K562 (cell line): ENCODE measurements around the gene DGCR2. TPM values are rescaled to one million over a fixed set of nuclear protein-coding genes. Genes with fewer than 3 reads are reported as not detected.

Experiments
- ARID2 ChIP-seq: fragments of 450-650 bp; IDR thresholded peaks from 2 replicates; pipeline ENCODE4 v1.6.1; 2017; ENCODE audit warnings: antibody characterized with exemption, mild to moderate bottlenecking
- BRD4 ChIP-seq: fragments of 200-600 bp; sonication (generic); IDR thresholded peaks from 2 replicates; pipeline ENCODE4 v1.6.1; 2017; ENCODE audit warnings: inconsistent platforms
- CTBP1 ChIP-seq: fragments of 450-650 bp; IDR thresholded peaks from 2 replicates; pipeline ENCODE4 v1.6.1; 2016; ENCODE audit warnings: borderline replicate concordance
- EGR1 ChIP-seq: fragments of 450-650 bp; conservative IDR thresholded peaks from 2 replicates; pipeline ENCODE4 v1.6.1; 2017; ENCODE audit warnings: mild to moderate bottlenecking
- EP300 ChIP-seq: IDR thresholded peaks from 2 replicates; pipeline ENCODE4 v1.6.1; 2012; ENCODE audit warnings: low read length, improper control_type of control experiment
- FIP1L1 ChIP-seq: fragments of 200-400 bp; formaldehyde crosslinking; IDR thresholded peaks from 2 replicates; pipeline ENCODE4 v1.6.1; 2018; ENCODE audit warnings: mild to moderate bottlenecking, low read depth, low read length; ENCODE audit not compliant: poor library complexity, severe bottlenecking
- GABPB2 ChIP-seq: fragments of 250-450 bp; sonication (Bioruptor Pico); conservative IDR thresholded peaks from 2 replicates; pipeline ENCODE4 v1.5.1; 2021; ENCODE audit warnings: mild to moderate bottlenecking
- GATAD2A ChIP-seq: fragments of 450-650 bp; IDR thresholded peaks from 2 replicates; pipeline ENCODE4 v1.6.1; 2017
- GTF2F1 ChIP-seq: IDR thresholded peaks from 2 replicates; pipeline ENCODE4 v1.6.1; 2011; ENCODE audit warnings: low read depth, low read length, improper control_type of control experiment
- HDAC8 ChIP-seq: fragments of 450-650 bp; IDR thresholded peaks from 2 replicates; pipeline ENCODE4 v1.6.1; 2016; ENCODE audit warnings: mild to moderate bottlenecking, missing genetic modification characterization, moderate library complexity, missing compliant biosample characterization
- MAZ ChIP-seq, 2 experiments: fragments of 450-650 bp in 1 of 2; sonication (generic) in 1 of 2; formaldehyde crosslinking; IDR thresholded peaks in 1 of 2; conservative IDR thresholded peaks in 1 of 2; 2 replicates each; pipeline versions ENCODE4 v1.4.0 to v1.5.0; 2020; ENCODE audit warnings: mild to moderate bottlenecking in 1 of 2, missing genetic modification reagents in 1 of 2
- MTA3 ChIP-seq: fragments of 450-650 bp; formaldehyde crosslinking; IDR thresholded peaks from 2 replicates; pipeline ENCODE4 v1.6.1; 2017; ENCODE audit warnings: mild to moderate bottlenecking, borderline replicate concordance
- NCOR1 ChIP-seq: fragments of 450-650 bp; IDR thresholded peaks from 2 replicates; pipeline ENCODE4 v1.6.1; 2016; ENCODE audit warnings: mild to moderate bottlenecking, moderate library complexity
- POLR2AphosphoS2 ChIP-seq: IDR thresholded peaks from 2 replicates; pipeline ENCODE4 v1.6.1; 2012; ENCODE audit warnings: low read length, improper control_type of control experiment
- POLR2G ChIP-seq: fragments of 200-400 bp; formaldehyde crosslinking; IDR thresholded peaks from 2 replicates; pipeline ENCODE4 v1.6.1; 2017; ENCODE audit warnings: low read depth, mild to moderate bottlenecking, antibody characterized with exemption, low read length, moderate library complexity
- PTBP1 ChIP-seq: fragments of 200-400 bp; formaldehyde crosslinking; IDR thresholded peaks from 2 replicates; pipeline ENCODE4 v1.6.1; 2017; ENCODE audit warnings: low read depth, low read length
- RBFOX2 ChIP-seq: fragments of 200-400 bp; formaldehyde crosslinking; IDR thresholded peaks from 2 replicates; pipeline ENCODE4 v1.6.1; 2017; ENCODE audit warnings: low read depth, mild to moderate bottlenecking, low read length, moderate library complexity
- SMAD4 ChIP-seq: fragments of 250-450 bp; sonication (Bioruptor Pico); conservative IDR thresholded peaks from 2 replicates; pipeline ENCODE4 v1.8.0; 2021; ENCODE audit warnings: inconsistent platforms, mild to moderate bottlenecking, moderate library complexity
- SOX6 ChIP-seq: fragments of 450-650 bp; IDR thresholded peaks from 2 replicates; pipeline ENCODE4 v1.6.1; 2014; ENCODE audit warnings: mild to moderate bottlenecking
- SRF ChIP-seq, 2 experiments: fragments of 250-450, 450-650 bp in 1 of 2; sonication (Bioruptor Pico) in 1 of 2; sonication (generic) in 1 of 2; formaldehyde crosslinking; IDR thresholded peaks; 2 replicates each; pipeline versions ENCODE4 v1.5.0 to v1.5.1; 2020 to 2022; ENCODE audit warnings: mild to moderate bottlenecking in 1 of 2, missing genetic modification reagents in 1 of 2
- ZNF561 ChIP-seq: fragments of 450-650 bp; formaldehyde crosslinking; conservative IDR thresholded peaks from 2 replicates; pipeline ENCODE4 v1.4.0; 2020; ENCODE audit warnings: mild to moderate bottlenecking, moderate library complexity
- ZSCAN32 ChIP-seq: fragments of 450-650 bp; formaldehyde crosslinking; IDR thresholded peaks from 2 replicates; pipeline ENCODE4 v1.4.0; 2020; ENCODE audit warnings: mild to moderate bottlenecking, moderate library complexity
- polyA plus RNA-seq, 8 experiments: library from polyadenylated mRNA; depleted of rRNA in 4 of 8; stranded (reverse) in 5 of 8; unstranded in 3 of 8; fragments of >200 nt; fragmentation: Nextera tagmentation in 2 of 8; fragmentation: Illumina TruSeq in 1 of 8; extraction: Ambion mirVana in 2 of 8; extraction: Trizol in 1 of 8; gene quantifications; 2 replicates each; pipeline versions ENCODE4 v1.2.1 to v1.2.3, GENCODE V29; 2011 to 2014; ENCODE audit warnings: inconsistent platforms in 1 of 8, missing spikeins in 1 of 8
- total RNA-seq, 7 experiments: library from RNA; depleted of rRNA in 6 of 7; stranded (reverse); fragments of >200 nt in 6 of 7; fragmentation: Illumina TruSeq in 2 of 7; extraction: Trizol in 2 of 7; gene quantifications; 2 replicates each; pipeline versions ENCODE4 v1.2.1 to v1.2.3, GENCODE V29; 2011 to 2021; ENCODE audit warnings: low replicate concordance in 1 of 7
- TF ChIP-seq, protein P1 (sequence below): fragments of 250-450 bp; sonication (Bioruptor Pico); IDR thresholded peaks from 2 replicates; pipeline ENCODE4 v1.4.0; 2020
- TF ChIP-seq, protein P2 (sequence below): fragments of 200-800 bp; sonication (Bioruptor generic); IDR thresholded peaks from 2 replicates; pipeline ENCODE4 v1.6.1; 2017; ENCODE audit warnings: missing genetic modification characterization, missing compliant biosample characterization
- TF ChIP-seq, protein P3 (sequence below): fragments of 450-650 bp; IDR thresholded peaks from 2 replicates; pipeline ENCODE4 v1.6.1; 2016; ENCODE audit warnings: borderline replicate concordance

DGCR2 gene
- total and polyA plus RNA-seq, 9 of the 15 experiments (the other 6 are each of a cell fraction or from before 2014, with no cell fraction given), result 0.69 to 101 (median 56.4) TPM

DNA sequence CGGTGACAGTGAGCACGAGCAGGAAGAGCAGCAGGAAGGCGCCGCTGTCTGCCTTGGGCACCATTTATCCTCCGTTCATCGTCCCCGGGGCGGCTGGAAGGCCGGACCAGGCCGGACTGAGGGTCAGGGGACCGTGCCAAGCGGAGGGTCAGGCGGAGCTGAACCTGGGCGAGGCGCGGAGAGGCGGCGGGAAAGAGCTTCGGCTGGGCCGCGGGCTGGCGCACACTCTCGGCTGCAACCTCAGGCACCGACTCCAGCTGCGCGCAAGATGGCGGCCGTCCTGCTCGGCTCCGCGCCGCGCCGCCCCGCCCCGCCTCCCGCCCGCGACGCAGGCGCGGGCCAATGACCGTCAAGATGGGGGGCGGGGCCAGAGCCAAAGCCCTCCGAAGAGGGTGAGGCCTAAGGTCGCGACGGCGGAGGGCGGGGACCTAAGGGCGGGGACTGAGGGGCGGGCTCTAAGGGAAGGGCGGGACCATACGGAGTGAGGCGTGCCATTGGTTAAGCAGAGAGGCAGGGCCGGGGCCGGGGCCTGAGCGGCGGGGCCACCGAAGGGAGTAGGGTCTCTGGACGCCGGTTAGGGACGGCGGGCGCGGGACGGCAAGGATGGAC lies at the start of gene DGCR2 (continued):
- TF ChIP-seq NCOR1, result no peak
- 0 out of 2 replicates have a peak, but pooled peaks have one; percentile 3 for TF ChIP-seq EP300
- peak; percentile 94 for TF ChIP-seq FIP1L1
- peak; percentile 98 for TF ChIP-seq RBFOX2
- TF ChIP-seq POLR2AphosphoS2, result peak; percentile 61; the same call in 1 of the 2 replicates
- TF ChIP-seq SOX6, result peak; percentile 57
- TF ChIP-seq, protein P1, sequence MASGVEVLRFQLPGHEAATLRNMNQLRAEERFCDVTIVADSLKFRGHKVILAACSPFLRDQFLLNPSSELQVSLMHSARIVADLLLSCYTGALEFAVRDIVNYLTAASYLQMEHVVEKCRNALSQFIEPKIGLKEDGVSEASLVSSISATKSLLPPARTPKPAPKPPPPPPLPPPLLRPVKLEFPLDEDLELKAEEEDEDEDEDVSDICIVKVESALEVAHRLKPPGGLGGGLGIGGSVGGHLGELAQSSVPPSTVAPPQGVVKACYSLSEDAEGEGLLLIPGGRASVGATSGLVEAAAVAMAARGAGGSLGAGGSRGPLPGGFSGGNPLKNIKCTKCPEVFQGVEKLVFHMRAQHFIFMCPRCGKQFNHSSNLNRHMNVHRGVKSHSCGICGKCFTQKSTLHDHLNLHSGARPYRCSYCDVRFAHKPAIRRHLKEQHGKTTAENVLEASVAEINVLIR (CRISPR knock-in tag), result peak; percentile 77; the same call in 1 of the 2 replicates
- peak; percentile 86 for TF ChIP-seq GTF2F1
- TF ChIP-seq POLR2G, result peak; percentile 99
- 0 out of 2 replicates have a peak, but pooled peaks have one; percentile 10 for TF ChIP-seq PTBP1
- TF ChIP-seq, protein P2, sequence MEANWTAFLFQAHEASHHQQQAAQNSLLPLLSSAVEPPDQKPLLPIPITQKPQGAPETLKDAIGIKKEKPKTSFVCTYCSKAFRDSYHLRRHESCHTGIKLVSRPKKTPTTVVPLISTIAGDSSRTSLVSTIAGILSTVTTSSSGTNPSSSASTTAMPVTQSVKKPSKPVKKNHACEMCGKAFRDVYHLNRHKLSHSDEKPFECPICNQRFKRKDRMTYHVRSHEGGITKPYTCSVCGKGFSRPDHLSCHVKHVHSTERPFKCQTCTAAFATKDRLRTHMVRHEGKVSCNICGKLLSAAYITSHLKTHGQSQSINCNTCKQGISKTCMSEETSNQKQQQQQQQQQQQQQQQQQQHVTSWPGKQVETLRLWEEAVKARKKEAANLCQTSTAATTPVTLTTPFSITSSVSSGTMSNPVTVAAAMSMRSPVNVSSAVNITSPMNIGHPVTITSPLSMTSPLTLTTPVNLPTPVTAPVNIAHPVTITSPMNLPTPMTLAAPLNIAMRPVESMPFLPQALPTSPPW (CRISPR knock-in tag), result peak; percentile 96
- peak; percentile 83 for TF ChIP-seq SMAD4 (CRISPR knock-in tag)
- peak; percentile 90 to 99 for TF ChIP-seq MAZ (CRISPR knock-in tag; conservative IDR thresholded peaks at IDR 0.05 in 1 of 2, IDR thresholded peaks at IDR 0.05 in 1 of 2)
- peak; percentile 40; the same call in 1 of the 2 replicates for TF ChIP-seq EGR1
- peak; percentile 67; the same call in 1 of the 2 replicates for TF ChIP-seq ARID2
- no peak for TF ChIP-seq SRF (CRISPR knock-in tag; IDR thresholded peaks at IDR 0.05)
- TF ChIP-seq MTA3, result peak; percentile 60
- TF ChIP-seq BRD4, result peak; percentile 95
- TF ChIP-seq, protein P3, sequence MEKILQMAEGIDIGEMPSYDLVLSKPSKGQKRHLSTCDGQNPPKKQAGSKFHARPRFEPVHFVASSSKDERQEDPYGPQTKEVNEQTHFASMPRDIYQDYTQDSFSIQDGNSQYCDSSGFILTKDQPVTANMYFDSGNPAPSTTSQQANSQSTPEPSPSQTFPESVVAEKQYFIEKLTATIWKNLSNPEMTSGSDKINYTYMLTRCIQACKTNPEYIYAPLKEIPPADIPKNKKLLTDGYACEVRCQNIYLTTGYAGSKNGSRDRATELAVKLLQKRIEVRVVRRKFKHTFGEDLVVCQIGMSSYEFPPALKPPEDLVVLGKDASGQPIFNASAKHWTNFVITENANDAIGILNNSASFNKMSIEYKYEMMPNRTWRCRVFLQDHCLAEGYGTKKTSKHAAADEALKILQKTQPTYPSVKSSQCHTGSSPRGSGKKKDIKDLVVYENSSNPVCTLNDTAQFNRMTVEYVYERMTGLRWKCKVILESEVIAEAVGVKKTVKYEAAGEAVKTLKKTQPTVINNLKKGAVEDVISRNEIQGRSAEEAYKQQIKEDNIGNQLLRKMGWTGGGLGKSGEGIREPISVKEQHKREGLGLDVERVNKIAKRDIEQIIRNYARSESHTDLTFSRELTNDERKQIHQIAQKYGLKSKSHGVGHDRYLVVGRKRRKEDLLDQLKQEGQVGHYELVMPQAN, result peak; percentile 79
- no peak for TF ChIP-seq ZNF561
- peak; percentile 86 for TF ChIP-seq CTBP1
- TF ChIP-seq GABPB2 (CRISPR knock-in tag), result 0 out of 2 replicates have a peak, but pooled peaks have one; percentile 11
- TF ChIP-seq GATAD2A, result peak; percentile 62; the same call in 1 of the 2 replicates
- TF ChIP-seq HDAC8, result peak; percentile 89
- TF ChIP-seq ZSCAN32 (CRISPR knock-in tag), result 0 out of 2 replicates have a peak, but pooled peaks have one; percentile 65
